HepG2 (cell line): Measurements from ENCODE around the gene STAT6. TPM values are rescaled to one million over a fixed set of nuclear protein-coding genes. Genes with fewer than 3 reads are reported as not detected.
A peak's percentile ranks its signal among the peaks of the same experiment; 100 is the strongest.

Source experiments
- CBX1 ChIP-seq: IDR thresholded peaks from one replicate; pipeline ENCODE4 v1.6.1; 2016; ENCODE audit warnings: antibody characterized with exemption, low read depth
- CEBPG ChIP-seq: IDR thresholded peaks from 2 replicates; pipeline ENCODE4 v1.6.1; 2016
- CHD2 ChIP-seq: IDR thresholded peaks from 2 replicates; pipeline ENCODE4 v1.6.1; 2011; ENCODE audit warnings: low read depth, low read length, improper control_type of control experiment
- FOXA3 ChIP-seq: IDR thresholded peaks from 2 replicates; pipeline ENCODE4 v1.6.1; 2016; ENCODE audit warnings: missing genetic modification reagents, missing compliant biosample characterization
- FOXC1 ChIP-seq: sonication (generic); formaldehyde crosslinking; IDR thresholded peaks from 2 replicates; pipeline ENCODE4 v1.8.0; 2022; ENCODE audit warnings: mild to moderate bottlenecking, missing genetic modification reagents, borderline replicate concordance
- HNF4G ChIP-seq, 2 experiments: sonication (generic) in 1 of 2; formaldehyde crosslinking in 1 of 2; IDR thresholded peaks; 2 replicates each; pipeline versions ENCODE4 v1.4.0 to v1.6.1; 2011 to 2020; ENCODE audit warnings: borderline replicate concordance in 2 of 2, low read depth in 2 of 2, mild to moderate bottlenecking in 2 of 2, low read length in 1 of 2, missing genetic modification reagents in 1 of 2, moderate library complexity in 1 of 2
- HNRNPLL ChIP-seq: fragments of 200-400 bp; formaldehyde crosslinking; IDR thresholded peaks from 2 replicates; pipeline ENCODE4 v1.6.1; 2017; ENCODE audit warnings: mild to moderate bottlenecking, low read depth, low read length; ENCODE audit not compliant: poor library complexity, severe bottlenecking
- KLF9 ChIP-seq: IDR thresholded peaks from 2 replicates; pipeline ENCODE4 v1.6.1; 2016; ENCODE audit warnings: low read depth
- USF2 ChIP-seq, 2 experiments: sonication (generic) in 1 of 2; formaldehyde crosslinking in 1 of 2; IDR thresholded peaks; 2 replicates each; pipeline versions ENCODE4 v1.5.1 to v1.6.1; 2011 to 2020; ENCODE audit warnings: borderline replicate concordance in 1 of 2, low read depth in 1 of 2, low read length in 1 of 2, mild to moderate bottlenecking in 1 of 2, missing genetic modification reagents in 1 of 2, moderate library complexity in 1 of 2
- ZBTB14 ChIP-seq: sonication (generic); formaldehyde crosslinking; IDR thresholded peaks from 2 replicates; pipeline ENCODE4 v1.4.0; 2020; ENCODE audit warnings: missing genetic modification reagents
- ZFY ChIP-seq: sonication (generic); formaldehyde crosslinking; IDR thresholded peaks from 2 replicates; pipeline ENCODE4 v1.4.0; 2020; ENCODE audit warnings: missing genetic modification reagents
- ZKSCAN5 ChIP-seq: sonication (generic); formaldehyde crosslinking; IDR thresholded peaks from 2 replicates; pipeline ENCODE4 v1.5.1; 2020; ENCODE audit warnings: mild to moderate bottlenecking, missing genetic modification reagents
- ZNF17 ChIP-seq: sonication (generic); formaldehyde crosslinking; IDR thresholded peaks from 2 replicates; pipeline ENCODE4 v1.5.0; 2020; ENCODE audit warnings: mild to moderate bottlenecking, missing genetic modification reagents
- ZNF24 ChIP-seq: fragments of 450-650 bp; IDR thresholded peaks from 2 replicates; pipeline ENCODE4 v1.6.1; 2017; ENCODE audit warnings: antibody characterized with exemption, mild to moderate bottlenecking
- ZNF263 ChIP-seq: sonication (generic); formaldehyde crosslinking; IDR thresholded peaks from 2 replicates; pipeline ENCODE4 v1.4.0; 2020; ENCODE audit warnings: missing genetic modification reagents
- ZNF34 ChIP-seq: sonication (generic); formaldehyde crosslinking; IDR thresholded peaks from 2 replicates; pipeline ENCODE4 v1.4.0; 2020; ENCODE audit warnings: mild to moderate bottlenecking, missing genetic modification reagents, borderline replicate concordance
- ZNF362 ChIP-seq: sonication (generic); formaldehyde crosslinking; IDR thresholded peaks from 2 replicates; pipeline ENCODE4 v1.4.0; 2020; ENCODE audit warnings: missing genetic modification reagents, mild to moderate bottlenecking, borderline replicate concordance
- ZNF558 ChIP-seq: sonication (generic); formaldehyde crosslinking; IDR thresholded peaks from 2 replicates; pipeline ENCODE4 v1.9.0; 2022; ENCODE audit warnings: mild to moderate bottlenecking, missing genetic modification reagents, borderline replicate concordance
- ZNF678 ChIP-seq: sonication (generic); formaldehyde crosslinking; IDR thresholded peaks from 2 replicates; pipeline ENCODE4 v1.4.0; 2020; ENCODE audit warnings: mild to moderate bottlenecking, missing genetic modification reagents
- ZSCAN12 ChIP-seq: sonication (generic); formaldehyde crosslinking; IDR thresholded peaks from 2 replicates; pipeline ENCODE4 v1.9.0; 2021; ENCODE audit warnings: mild to moderate bottlenecking, missing genetic modification reagents
- polyA plus RNA-seq, 8 experiments: library from polyadenylated mRNA; depleted of rRNA in 3 of 8; stranded (reverse) in 7 of 8; unstranded in 1 of 8; fragments of >200 nt; fragmentation: Illumina TruSeq in 4 of 8; extraction: Trizol in 4 of 8; gene quantifications; 2 replicates each; pipeline versions ENCODE4 v1.2.1 to v1.2.3, GENCODE V29; 2011 to 2016; ENCODE audit warnings: low read depth in 4 of 8, missing spikeins in 1 of 8, mixed read lengths in 1 of 8; ENCODE audit not compliant: insufficient read depth in 1 of 8
- total RNA-seq, 5 experiments: library from RNA; depleted of rRNA; stranded (reverse); fragments of >200 nt; fragmentation: Illumina TruSeq; extraction: Trizol; gene quantifications; 2 replicates each; pipeline ENCODE4 v1.2.3, GENCODE V29; 2016; ENCODE audit warnings: low read depth in 1 of 5
- TF ChIP-seq, protein P1 (sequence below): sonication (generic); formaldehyde crosslinking; IDR thresholded peaks from 2 replicates; pipeline ENCODE4 v1.4.0; 2020; ENCODE audit warnings: mild to moderate bottlenecking, missing genetic modification reagents
- TF ChIP-seq, protein P2 (sequence below): sonication (generic); formaldehyde crosslinking; IDR thresholded peaks from 2 replicates; pipeline ENCODE4 v1.8.0; 2022; ENCODE audit warnings: mild to moderate bottlenecking, missing genetic modification reagents; ENCODE audit not compliant: insufficient replicate concordance

The STAT6 gene
- total and polyA plus RNA-seq, 2 of the 13 experiments (the other 11 are each of a cell fraction or from before 2014, with no cell fraction given) = 28.0 to 62.2 TPM

- TF ChIP-seq CHD2 (no peak), CBX1 (no peak), ZNF34 (CRISPR knock-in tag) (no peak), HNF4G (IDR thresholded peaks at IDR 0.05; ENCODE audit: borderline replicate concordance, low read depth, low read length) (peak; percentile 85), HNF4G (CRISPR knock-in tag; IDR thresholded peaks at IDR 0.05; ENCODE audit: borderline replicate concordance, low read depth) (no peak), ZKSCAN5 (CRISPR knock-in tag) (no peak), KLF9 (no peak), ZNF24 (no peak), ZNF17 (no peak), ZNF558 (CRISPR knock-in tag) (peak; percentile 31; the same call in 1 of the 2 replicates), ZBTB14 (no peak), USF2 (IDR thresholded peaks at IDR 0.05; ENCODE audit: low read depth, low read length) (no peak), USF2 (CRISPR knock-in tag; IDR thresholded peaks at IDR 0.05; ENCODE audit: borderline replicate concordance) (no peak), ZNF263 (CRISPR knock-in tag) (peak; percentile 60; the same call in 1 of the 2 replicates), ZNF678 (no peak), FOXA3 (CRISPR knock-in tag) (no peak), FOXC1 (CRISPR knock-in tag) (no peak), HNRNPLL (no peak), ZNF362 (CRISPR knock-in tag) (peak; percentile 36; the same call in 1 of the 2 replicates), ZSCAN12 (CRISPR knock-in tag) (no peak), ZFY (CRISPR knock-in tag) (peak; percentile 32), CEBPG (peak; percentile 22; the same call in 1 of the 2 replicates)
- TF ChIP-seq, protein P1, sequence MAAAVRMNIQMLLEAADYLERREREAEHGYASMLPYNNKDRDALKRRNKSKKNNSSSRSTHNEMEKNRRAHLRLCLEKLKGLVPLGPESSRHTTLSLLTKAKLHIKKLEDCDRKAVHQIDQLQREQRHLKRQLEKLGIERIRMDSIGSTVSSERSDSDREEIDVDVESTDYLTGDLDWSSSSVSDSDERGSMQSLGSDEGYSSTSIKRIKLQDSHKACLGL (CRISPR knock-in tag) = no peak
- TF ChIP-seq, protein P2, sequence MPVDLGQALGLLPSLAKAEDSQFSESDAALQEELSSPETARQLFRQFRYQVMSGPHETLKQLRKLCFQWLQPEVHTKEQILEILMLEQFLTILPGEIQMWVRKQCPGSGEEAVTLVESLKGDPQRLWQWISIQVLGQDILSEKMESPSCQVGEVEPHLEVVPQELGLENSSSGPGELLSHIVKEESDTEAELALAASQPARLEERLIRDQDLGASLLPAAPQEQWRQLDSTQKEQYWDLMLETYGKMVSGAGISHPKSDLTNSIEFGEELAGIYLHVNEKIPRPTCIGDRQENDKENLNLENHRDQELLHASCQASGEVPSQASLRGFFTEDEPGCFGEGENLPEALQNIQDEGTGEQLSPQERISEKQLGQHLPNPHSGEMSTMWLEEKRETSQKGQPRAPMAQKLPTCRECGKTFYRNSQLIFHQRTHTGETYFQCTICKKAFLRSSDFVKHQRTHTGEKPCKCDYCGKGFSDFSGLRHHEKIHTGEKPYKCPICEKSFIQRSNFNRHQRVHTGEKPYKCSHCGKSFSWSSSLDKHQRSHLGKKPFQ = no peak
These were observed 16.1 kb upstream of the STAT6 start (continued) for GRCh38 chr12:57127101-57127725.
